NCI-H2196 (cell line): ENCODE measurements around the gene RAD17.
A peak's percentile ranks its signal among the peaks of the same experiment; 100 is the strongest.
"Not testable (repeated sequence)": the region's sequence is repeated elsewhere in the genome, so short reads cannot be mapped to it uniquely, and the experiment has no call there.

Source experiments
- DNase-seq: peaks from one replicate; lab custom pipeline; 2025; ENCODE audit not compliant: unreplicated experiment; lab: John Stamatoyannopoulos, UW

RAD17 gene

GRCh38 chr5:69369340-69370121 lies at the start of gene RAD17, which contains the start of the genes AK6 and TAF9:
Gene RAD17 (plus strand): TSS chr5:69369818. CDS start chr5:69372209, 2,391 bp downstream.
Gene AK6 (minus strand): TSS chr5:69369520. CDS start chr5:69369490, 30 bp downstream.
Gene TAF9 (minus strand): TSS chr5:69369520. CDS start chr5:69365737, 3,783 bp downstream.
- peak; percentile 73 for DNase-seq

DNA sequence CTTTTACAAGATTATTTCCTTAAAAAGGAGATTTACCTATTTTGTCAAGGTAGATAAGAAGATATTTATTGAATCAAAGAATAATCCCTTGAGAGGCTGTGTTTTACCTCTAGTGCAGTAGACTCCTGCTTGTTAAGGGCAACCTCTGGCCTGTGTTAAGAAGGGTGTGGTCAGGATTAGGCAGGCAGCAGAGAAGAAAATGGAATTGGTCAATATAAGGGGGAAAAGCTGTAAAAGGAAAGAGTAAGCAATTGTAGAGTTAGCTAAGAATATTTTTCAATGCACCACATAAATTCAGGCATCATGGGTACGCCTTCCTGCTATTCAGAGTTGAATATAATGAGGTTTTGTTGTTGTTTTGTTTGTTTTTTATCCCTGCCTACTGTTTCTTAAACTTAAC lies 43.3 kb upstream of the RAD17 start:
- DNase-seq: no peak

DNA sequence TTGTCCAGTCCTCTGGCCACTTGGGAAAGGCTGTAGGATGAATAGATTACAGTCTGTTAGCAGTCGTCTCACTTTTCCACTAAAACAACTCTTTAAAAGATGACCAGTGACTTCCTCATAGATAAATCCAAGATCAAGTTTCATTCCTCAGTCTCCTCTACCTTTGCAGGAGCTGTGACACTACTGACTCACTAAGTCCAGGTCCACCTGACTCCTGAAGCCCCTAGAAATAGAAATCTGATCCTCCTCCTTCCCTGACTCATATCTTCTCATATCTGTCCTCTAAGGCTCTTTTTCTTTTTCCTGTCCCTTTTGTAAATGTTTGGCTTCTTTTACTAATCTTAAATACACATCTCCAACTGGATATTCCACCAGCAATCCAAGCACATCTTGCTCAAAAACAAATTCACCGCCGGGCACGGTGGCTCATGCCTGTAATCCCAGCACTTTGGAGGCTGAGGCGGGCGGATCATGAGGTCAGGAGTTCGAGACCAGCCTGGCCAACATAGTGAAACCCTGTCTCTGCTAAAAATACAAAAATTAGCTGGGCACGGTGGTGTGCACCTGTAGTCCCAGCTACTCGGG lies 39.6 kb upstream of the RAD17 start:
- no peak for DNase-seq

DNA sequence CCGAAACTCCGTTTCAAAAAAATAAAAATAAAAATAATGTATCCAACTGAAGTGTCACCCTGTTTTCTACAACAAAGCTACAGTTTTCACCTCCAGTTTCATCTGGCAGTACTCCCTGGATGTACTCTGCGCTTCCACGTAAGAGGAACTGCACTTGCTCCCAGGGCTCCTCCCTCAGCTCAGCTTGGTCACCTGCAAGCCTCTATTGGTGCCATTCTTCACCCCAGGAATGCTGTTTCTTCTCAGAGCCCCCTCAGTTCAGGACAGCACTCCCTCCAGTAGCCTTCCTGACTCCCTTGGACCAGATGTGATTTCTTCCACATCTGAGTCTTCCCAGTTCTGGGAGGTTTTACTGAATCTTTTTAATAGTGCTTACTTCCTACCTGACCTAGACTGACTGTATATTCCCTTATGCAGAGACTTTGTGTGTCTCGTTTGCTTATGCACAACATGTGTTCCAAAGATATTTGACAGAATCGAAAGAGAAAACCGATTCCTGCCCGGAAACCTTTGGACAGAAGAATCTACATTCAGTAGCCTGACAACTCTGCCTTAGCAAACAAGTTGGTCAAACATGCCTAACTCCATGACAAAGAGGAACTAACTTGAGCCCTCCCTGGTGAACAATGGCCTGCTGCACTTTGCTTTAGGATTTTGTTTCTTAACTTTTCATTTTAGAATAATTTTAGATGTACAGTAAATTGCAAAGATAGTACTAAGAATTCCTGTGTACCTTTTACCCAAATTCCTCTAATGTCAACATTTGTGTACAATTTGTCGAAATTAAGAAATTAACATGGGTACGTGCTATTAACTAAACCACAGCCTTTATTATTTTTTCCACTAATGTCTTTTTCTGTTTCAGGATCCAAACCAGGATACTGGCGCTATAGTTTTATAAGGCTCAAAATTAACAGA lies 37.8 kb upstream of the RAD17 start:
- DNase-seq: peak; percentile 5

GRCh38 chr5:69333668-69334315 lies 35.8 kb upstream of the RAD17 start:
- not testable (repeated sequence) for DNase-seq

- peak; percentile 52 for DNase-seq
These were observed 34.8 kb upstream of the RAD17 start for GRCh38 chr5:69334793-69335268.

DNA sequence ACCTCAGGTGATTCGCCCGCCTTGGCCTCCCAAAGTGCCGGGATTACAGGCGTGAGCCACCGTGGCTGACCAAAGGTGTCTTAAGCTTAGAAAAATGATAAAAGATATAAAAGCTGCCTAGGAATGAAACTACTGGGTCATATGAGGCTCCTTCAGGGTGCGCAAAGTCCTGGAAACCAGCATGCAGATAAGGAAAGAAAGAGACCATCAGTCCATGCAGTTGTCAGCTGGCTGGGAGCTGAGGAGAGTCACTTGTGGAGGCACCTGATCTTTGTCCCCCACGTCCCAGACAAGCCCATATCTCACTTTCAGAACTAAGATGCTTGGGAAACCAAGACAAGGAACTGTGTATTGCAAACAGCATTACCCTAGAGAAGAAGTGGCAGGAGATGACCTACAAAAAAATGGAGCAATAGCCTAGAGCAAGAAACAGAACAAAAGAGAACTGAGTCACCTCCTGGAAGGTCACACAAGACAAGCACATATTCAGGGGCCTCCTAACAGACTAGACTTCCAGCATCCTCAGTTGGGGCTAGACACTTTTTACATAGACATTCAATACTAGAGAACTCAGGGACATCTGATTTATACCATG lies 34.2 kb upstream of the RAD17 start:
- no peak for DNase-seq

GRCh38 chr5:69341520-69342161 lies 28.0 kb upstream of the RAD17 start:
- DNase-seq: no peak

- no peak for DNase-seq
These were observed 26.5 kb upstream of the RAD17 start for GRCh38 chr5:69343083-69343482.

DNA sequence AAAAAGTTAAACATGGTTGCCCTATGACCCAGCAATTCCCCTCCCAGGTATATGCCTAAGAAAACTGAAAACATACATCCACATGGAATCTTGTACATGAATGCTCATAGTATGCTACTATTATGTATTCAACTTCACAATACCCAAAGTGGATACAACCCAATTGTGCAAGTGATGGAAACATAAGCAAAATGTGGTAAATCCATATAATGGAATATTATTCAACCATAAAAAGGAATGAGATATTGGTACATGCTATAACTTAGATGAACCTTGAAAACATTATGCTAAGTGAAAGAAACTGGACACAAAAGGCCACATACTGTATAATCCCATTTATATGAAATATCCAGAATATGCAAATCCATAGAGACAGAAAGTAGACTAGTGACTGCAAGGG lies 19.0 kb upstream of the RAD17 start:
- DNase-seq: no peak

DNA sequence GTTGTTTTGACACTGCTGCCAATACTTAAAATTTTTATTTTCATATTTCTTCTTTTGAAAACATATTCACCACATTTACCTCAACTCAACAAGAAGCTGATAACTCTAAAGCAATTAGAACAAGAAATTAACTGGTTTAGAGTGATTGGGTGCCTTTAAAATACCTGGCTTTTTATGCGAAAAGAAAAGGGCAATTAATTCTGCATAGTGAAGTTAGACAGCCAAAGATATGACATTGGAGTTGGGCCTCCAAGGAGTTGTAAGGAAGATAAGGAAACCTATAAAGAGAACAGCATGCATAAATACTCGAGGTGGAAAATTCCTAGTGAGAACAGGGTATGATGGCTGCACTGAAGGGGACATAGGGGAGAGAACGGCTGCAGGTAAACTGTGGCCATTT lies 9.9 kb upstream of the RAD17 start:
- no peak for DNase-seq

DNA sequence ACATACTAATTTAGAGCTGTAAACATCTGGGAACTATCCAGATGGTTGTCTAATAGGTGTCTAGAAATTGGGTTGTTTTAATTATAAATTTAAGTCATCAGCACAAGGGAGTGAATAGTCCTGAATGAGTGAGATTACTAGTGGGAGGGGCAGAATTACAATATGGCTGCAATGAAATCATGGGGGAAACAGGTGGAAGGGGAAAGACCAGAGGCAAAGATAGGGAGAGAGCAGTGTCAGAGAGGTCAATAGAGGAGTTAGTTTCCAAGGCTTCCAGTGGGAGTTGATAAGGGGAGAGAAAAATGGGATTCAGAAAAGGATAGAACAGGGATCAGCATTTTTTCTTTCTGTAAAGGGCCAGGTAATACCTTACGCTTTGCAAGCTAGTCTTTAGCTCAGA lies 9.2 kb upstream of the RAD17 start:
- DNase-seq: no peak

DNA sequence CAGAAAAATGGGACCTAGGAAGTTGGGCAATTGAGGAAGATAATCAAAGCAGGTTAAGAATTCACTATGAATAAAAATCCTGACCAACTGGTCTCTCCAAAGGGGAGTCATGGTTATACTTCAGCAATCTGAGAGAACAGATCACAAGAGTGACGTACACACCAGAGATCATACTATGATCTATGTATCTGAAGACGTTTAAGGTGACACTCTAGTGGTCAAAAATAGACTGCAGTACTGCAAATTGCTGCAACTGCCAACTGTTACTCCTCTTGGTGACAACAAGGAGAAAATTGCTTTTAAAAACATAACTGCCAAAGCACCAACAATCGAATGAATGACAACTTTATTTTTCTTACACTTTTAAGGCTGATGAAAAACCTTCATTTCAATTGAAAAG lies 5.2 kb upstream of the RAD17 start:
- DNase-seq: peak; percentile 5

- no peak for DNase-seq
These were observed 4.8 kb upstream of the RAD17 start for GRCh38 chr5:69364850-69365249.

DNA sequence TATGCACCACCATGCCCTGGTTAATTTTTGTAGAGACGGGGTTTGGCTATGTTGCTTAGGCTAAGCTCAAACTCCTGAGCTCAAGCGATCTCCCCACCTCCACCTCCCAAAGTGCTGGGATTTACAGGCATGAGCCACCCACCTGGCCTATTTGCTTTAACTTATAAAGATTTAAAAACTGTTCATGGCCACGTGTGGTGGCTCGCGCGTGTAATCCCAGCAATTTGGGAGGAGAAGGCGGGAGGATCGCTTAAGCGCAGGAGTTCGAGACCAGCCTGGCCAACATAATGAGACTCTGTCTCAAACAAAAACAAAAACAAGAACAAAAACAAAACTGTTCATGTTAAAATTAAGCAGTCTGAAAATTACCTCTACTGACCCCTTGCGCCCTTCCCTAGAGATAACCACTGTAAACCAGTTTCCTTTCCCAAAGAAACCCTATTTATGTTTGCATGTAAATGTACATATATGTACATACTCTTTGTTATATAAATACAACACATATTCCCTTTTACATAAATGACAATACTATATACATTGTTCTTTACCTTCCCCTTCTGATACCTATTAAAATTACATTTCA lies 1.8 kb upstream of the RAD17 start:
- no peak for DNase-seq

GRCh38 chr5:69368458-69369339 lies 919 bp upstream of the RAD17 start:
- no peak for DNase-seq

DNA sequence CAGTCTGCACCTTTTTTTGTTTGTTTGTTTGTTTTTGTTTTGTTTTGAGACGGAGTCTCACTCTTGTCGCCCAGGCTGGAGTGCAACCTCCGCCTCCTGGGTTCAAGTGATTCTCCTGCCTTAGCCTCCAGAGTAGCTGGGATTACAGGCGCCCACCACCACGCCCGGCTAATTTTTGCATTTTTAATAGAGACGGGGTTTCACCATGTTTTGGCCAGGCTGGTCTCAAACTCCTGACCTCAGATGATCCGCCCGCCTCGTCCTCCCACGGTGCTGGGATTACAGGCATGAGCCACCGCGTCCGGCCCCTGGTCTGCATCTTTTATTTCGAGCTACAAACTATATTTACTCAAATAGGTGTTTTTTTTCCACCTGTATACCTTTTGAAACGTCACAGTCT lies 717 bp downstream of the RAD17 start:
- DNase-seq: not testable (repeated sequence)

DNA sequence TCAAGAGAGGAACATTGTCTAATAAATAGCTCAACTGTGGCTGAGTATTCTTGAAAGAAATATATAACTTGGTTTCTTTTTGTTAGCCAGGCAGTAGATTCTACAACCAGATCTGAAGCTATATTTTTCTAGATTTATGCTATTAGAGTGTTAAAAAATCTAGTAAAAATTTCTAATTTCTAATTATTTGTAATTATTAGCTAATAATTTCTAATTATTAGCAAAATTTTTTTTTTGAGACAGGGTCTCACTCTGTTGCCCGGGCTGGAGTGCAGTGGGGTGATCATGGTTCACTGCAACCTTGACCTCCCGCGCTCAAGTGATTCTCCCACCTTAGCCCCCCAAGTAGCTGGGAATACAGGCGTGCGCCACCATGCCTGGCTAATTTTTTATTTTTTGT lies 2.8 kb downstream of the RAD17 start:
- DNase-seq: no peak
